AG04449 (cell line): Measurements from ENCODE around the gene SFTPA1.
"Not testable (repeated sequence)": the region's sequence is repeated elsewhere in the genome, so short reads cannot be mapped to it uniquely, and the experiment has no call there.

ENCODE experiments used
- CTCF ChIA-PET: fragments of 350-600 bp; formaldehyde crosslinking; extraction: SDS; loops from one replicate; lab custom pipeline; 2021; ENCODE audit warnings: antibody characterized with exemption; lab: Yijun Ruan, JAX
- POLR2A ChIA-PET: fragments of 400-600, 350-600 bp; formaldehyde crosslinking; extraction: SDS; loops from one replicate; lab custom pipeline; 2020; ENCODE audit warnings: antibody characterized with exemption, inconsistent platforms; lab: Yijun Ruan, JAX
- DNase-seq: peaks from one replicate; pipeline ENCODE4 v3.0.0-alpha.2; 2010; ENCODE audit warnings: low read depth, low spot score
- H3K4me3 ChIP-seq: 2 replicates; pipeline ENCODE4 v1.5.1; 2011; ENCODE audit warnings: low read depth, mild to moderate bottlenecking, control low read depth, low read length
- TF ChIP-seq, protein P1 (sequence below): IDR thresholded peaks from one replicate; pipeline ENCODE4 v1.5.1; 2011; ENCODE audit warnings: mild to moderate bottlenecking, moderate library complexity, low read length, control low read depth, inconsistent platforms; ENCODE audit not compliant: insufficient read depth; ENCODE audit errors: missing control alignments

The SFTPA1 gene

DNA sequence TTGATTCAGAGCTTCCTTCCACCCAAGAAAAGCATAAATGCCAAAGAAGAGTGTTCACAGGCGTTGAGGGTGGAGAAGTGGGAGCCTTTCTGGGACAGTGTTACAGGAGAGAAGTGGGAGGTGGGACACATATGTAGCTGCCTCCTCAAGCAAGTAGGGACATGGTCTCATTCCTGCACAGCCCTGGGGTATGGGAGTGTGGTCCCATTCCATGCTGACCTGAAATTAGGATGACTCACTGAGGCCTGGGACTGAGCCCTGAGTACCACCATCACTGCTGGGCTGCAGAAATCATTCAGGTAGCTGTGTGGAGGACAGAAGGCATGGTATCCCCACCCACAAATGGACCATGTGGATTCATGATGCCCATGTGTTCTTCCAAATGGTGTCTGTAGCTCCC lies 17.4 kb upstream of the SFTPA1 start:
- ChIA-PET POLR2A (no interaction called here), CTCF (interaction anchor here (0.8 kb wide), 2 partner anchors 29 to 31 kb away, joined by 3 read pairs; no protein-coding TSS in a partner anchor)
- TF ChIP-seq, protein P1, sequence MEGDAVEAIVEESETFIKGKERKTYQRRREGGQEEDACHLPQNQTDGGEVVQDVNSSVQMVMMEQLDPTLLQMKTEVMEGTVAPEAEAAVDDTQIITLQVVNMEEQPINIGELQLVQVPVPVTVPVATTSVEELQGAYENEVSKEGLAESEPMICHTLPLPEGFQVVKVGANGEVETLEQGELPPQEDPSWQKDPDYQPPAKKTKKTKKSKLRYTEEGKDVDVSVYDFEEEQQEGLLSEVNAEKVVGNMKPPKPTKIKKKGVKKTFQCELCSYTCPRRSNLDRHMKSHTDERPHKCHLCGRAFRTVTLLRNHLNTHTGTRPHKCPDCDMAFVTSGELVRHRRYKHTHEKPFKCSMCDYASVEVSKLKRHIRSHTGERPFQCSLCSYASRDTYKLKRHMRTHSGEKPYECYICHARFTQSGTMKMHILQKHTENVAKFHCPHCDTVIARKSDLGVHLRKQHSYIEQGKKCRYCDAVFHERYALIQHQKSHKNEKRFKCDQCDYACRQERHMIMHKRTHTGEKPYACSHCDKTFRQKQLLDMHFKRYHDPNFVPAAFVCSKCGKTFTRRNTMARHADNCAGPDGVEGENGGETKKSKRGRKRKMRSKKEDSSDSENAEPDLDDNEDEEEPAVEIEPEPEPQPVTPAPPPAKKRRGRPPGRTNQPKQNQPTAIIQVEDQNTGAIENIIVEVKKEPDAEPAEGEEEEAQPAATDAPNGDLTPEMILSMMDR, result no peak
- no peak overlapping the region for H3K4me3 ChIP-seq
- no peak for DNase-seq

GRCh38 chr10:79594565-79594964 lies 16.2 kb upstream of the SFTPA1 start:
- CTCF ChIA-PET, H3K4me3 ChIP-seq, DNase-seq, POLR2A ChIA-PET: not testable (repeated sequence)

GRCh38 chr10:79595510-79595909 lies 15.2 kb upstream of the SFTPA1 start:
- ChIA-PET CTCF (no interaction called here), POLR2A (no interaction called here)
- no peak overlapping the region for H3K4me3 ChIP-seq
- TF ChIP-seq, protein P1, result no peak
- DNase-seq, result no peak

DNA sequence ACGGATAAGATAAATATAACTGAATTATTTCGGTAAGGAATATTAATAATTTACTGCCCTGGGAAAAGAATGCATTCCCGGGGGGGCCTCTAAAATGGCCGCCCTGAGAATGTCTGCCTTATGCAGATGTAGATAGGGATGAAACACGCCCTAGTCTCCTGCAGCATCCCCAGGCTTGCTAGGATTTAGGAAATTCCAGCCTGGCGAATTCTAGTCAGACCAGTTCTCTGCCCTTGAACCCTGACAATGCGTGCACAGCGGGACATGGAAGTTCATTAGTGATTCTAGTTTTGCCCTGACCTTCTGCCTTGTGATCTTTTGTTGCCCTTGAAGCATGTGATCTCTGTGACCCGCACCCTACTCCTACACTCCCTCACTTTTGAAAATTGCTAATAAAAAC lies 11.1 kb upstream of the SFTPA1 start:
- POLR2A ChIA-PET, CTCF ChIA-PET, DNase-seq, H3K4me3 ChIP-seq: not testable (repeated sequence)

GRCh38 chr10:79601939-79602338 lies 8.8 kb upstream of the SFTPA1 start:
- POLR2A ChIA-PET, result no interaction called here
- CTCF ChIA-PET, result no interaction called here
- DNase-seq, result no peak
- H3K4me3 ChIP-seq, result no peak overlapping the region
- TF ChIP-seq, protein P1, result no peak

GRCh38 chr10:79602953-79603352 lies 7.8 kb upstream of the SFTPA1 start:
- no peak for DNase-seq
- TF ChIP-seq, protein P1, result no peak
- ChIA-PET POLR2A (no interaction called here), CTCF (no interaction called here)
- H3K4me3 ChIP-seq, result no peak overlapping the region

- CTCF ChIA-PET, result no interaction called here
- TF ChIP-seq, protein P1, result no peak
- H3K4me3 ChIP-seq, result no peak overlapping the region
- DNase-seq, result no peak
- POLR2A ChIA-PET, result no interaction called here
Observed at GRCh38 chr10:79604294-79604693, 6.4 kb upstream of the SFTPA1 start.

- ChIA-PET POLR2A (no interaction called here), CTCF (no interaction called here)
- DNase-seq, result no peak
- no peak overlapping the region for H3K4me3 ChIP-seq
- TF ChIP-seq, protein P1, result no peak
Observed at GRCh38 chr10:79605308-79605707, 5.4 kb upstream of the SFTPA1 start.
